Measurements from ENCODE around the gene SUGCT. TPM values are rescaled to one million over a fixed set of nuclear protein-coding genes. Genes with fewer than 3 reads are reported as not detected.

Gene SUGCT
- total RNA-seq, 1 donor from 2014 or later = 9.8 TPM

GRCh38 chr7:40306596-40306995 is 171.8 kb downstream of the SUGCT start:
- Histone ChIP-seq H3K27ac (no peak overlapping the region), H3K4me1 (no peaks in the 10 kb centered on the region), H3K4me3 (no peak overlapping the region), H3K36me3 (no peaks in the 10 kb centered on the region), H3K27me3 (no peaks in the 10 kb centered on the region), H3K9me3 (no peaks in the 10 kb centered on the region)
- DNase-seq (ENCODE audit: low spot score in 2 of 2) = no peak
- TF ChIP-seq CTCF (IDR thresholded peaks at IDR 0.05) = no peak
- intact Hi-C loops (cut with DNase I) = no loop called here

- TF ChIP-seq CTCF (IDR thresholded peaks at IDR 0.05) = no peak
- no peak overlapping the region for H3K4me3 ChIP-seq
- intact Hi-C loops (cut with DNase I) = no loop called here
- H3K4me1 ChIP-seq = no peaks in the 10 kb centered on the region
- no peaks in the 10 kb centered on the region for H3K27me3 ChIP-seq
- no peaks in the 10 kb centered on the region for H3K36me3 ChIP-seq
- no peak overlapping the region for H3K27ac ChIP-seq
- DNase-seq (ENCODE audit: low spot score in 2 of 2) = no peak
- no peaks in the 10 kb centered on the region for H3K9me3 ChIP-seq
Measured at GRCh38 chr7:40310258-40310657, 175.5 kb downstream of the SUGCT start.

- no peak for DNase-seq (ENCODE audit: low spot score in 2 of 2)
- Histone ChIP-seq H3K9me3 (no peaks in the 10 kb centered on the region), H3K27ac (no peak overlapping the region), H3K4me1 (no peaks in the 10 kb centered on the region), H3K4me3 (no peak overlapping the region), H3K36me3 (no peaks in the 10 kb centered on the region), H3K27me3 (no peaks in the 10 kb centered on the region)
- intact Hi-C loops (cut with DNase I) = no loop called here
- TF ChIP-seq CTCF (IDR thresholded peaks at IDR 0.05) = no peak
Measured at GRCh38 chr7:40311307-40311706, 176.5 kb downstream of the SUGCT start.

GRCh38 chr7:40315277-40315676 is 180.5 kb downstream of the SUGCT start:
- no peak for DNase-seq (ENCODE audit: low spot score in 2 of 2)
- Histone ChIP-seq H3K4me3 (no peak overlapping the region), H3K27ac (no peak overlapping the region), H3K4me1 (no peaks in the 10 kb centered on the region), H3K27me3 (no peaks in the 10 kb centered on the region), H3K9me3 (no peaks in the 10 kb centered on the region), H3K36me3 (no peaks in the 10 kb centered on the region)
- intact Hi-C loops (cut with DNase I) = no loop called here
- TF ChIP-seq CTCF (IDR thresholded peaks at IDR 0.05) = no peak

- Histone ChIP-seq H3K36me3 (no peaks in the 10 kb centered on the region), H3K4me1 (no peaks in the 10 kb centered on the region), H3K27me3 (no peaks in the 10 kb centered on the region), H3K4me3 (no peak overlapping the region), H3K27ac (no peak overlapping the region), H3K9me3 (no peaks in the 10 kb centered on the region)
- DNase-seq (ENCODE audit: low spot score in 2 of 2) = no peak
- no peak for TF ChIP-seq CTCF (IDR thresholded peaks at IDR 0.05)
- intact Hi-C loops (cut with DNase I) = no loop called here
Measured at GRCh38 chr7:40316176-40316575, 181.4 kb downstream of the SUGCT start.

- no peak overlapping the region for H3K4me3 ChIP-seq
- intact Hi-C loops (cut with DNase I) = no loop called here
- TF ChIP-seq CTCF (IDR thresholded peaks at IDR 0.05) = no peak
- DNase-seq (ENCODE audit: low spot score in 2 of 2) = no peak
- H3K4me1 ChIP-seq = peaks cover 0 to 3% of the 10 kb centered on the region in 2 donors
- H3K36me3 ChIP-seq = no peaks in the 10 kb centered on the region
- no peaks in the 10 kb centered on the region for H3K9me3 ChIP-seq
- H3K27ac ChIP-seq = no peak overlapping the region
- H3K27me3 ChIP-seq = no peaks in the 10 kb centered on the region
Measured at GRCh38 chr7:40324914-40325313, 190.1 kb downstream of the SUGCT start.
